Measurements from ENCODE around the gene MINDY4.

Gene MINDY4

DNA sequence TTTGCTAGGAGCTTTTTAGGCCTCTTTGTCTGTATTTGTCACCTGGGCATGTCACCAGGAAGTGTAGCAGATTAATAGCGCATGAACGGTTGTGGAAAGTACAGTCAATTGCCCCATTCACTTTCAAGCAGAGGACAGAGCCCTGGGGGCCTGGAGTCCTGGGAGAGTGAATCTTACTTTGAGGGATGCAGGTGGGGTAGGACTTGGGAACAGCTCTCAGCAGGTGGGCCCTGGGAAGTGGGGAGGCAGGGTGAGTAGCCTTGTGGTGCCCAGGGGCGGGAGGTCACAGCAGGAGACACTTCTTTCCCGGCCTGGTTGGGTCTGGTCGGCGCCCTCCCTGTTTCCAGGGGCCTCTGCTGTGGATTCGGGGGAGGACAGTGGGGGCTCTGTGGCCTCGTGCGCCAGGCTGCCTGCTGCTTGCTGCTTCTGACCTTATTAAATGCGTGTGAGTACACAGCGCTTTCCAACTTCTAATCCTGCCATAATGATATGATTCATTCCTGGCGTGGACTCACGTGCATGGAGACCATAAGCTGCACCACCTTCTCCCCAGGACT lies 88.8 kb downstream of the MINDY4 start:
- peak overlapping the region; percentile 58 for H4K91ac ChIP-seq (ENCODE audit: low read depth, low read length, poor library complexity)
- no CpG with 5 or more reads among the region's 13 CpGs for WGBS, 2 donors (ENCODE audit: extremely low coverage in 2 of 2, insufficient read length in 2 of 2, insufficient replicate concordance in 1 of 2)
- no peak overlapping the region for H2AK5ac ChIP-seq (ENCODE audit: low read depth, low read length)
- H3K36me3 ChIP-seq (replicated peaks in 1 of 2; ENCODE audit: control insufficient read depth in 2 of 2, insufficient read depth in 2 of 2, low read length in 2 of 2): peaks cover 0 to 2% of the 10 kb centered on the region in 2 donors
- no peak overlapping the region for H3K4me3 ChIP-seq (ENCODE audit: low read length in 2 of 2)
- no peak overlapping the region for H3K4me2 ChIP-seq (ENCODE audit: insufficient read depth, low read length, poor library complexity, severe bottlenecking)
- no peak overlapping the region for H3K27ac ChIP-seq (replicated peaks; ENCODE audit: low read length)
- H2AFZ ChIP-seq (ENCODE audit: low read length): no peak overlapping the region
- H4K8ac ChIP-seq (ENCODE audit: low read depth, low read length): no peak overlapping the region
- no peak overlapping the region for H3K4ac ChIP-seq (ENCODE audit: low read length)
- peaks cover 0 to 16% of the 10 kb centered on the region in 2 donors for H3K4me1 ChIP-seq (ENCODE audit: control insufficient read depth in 2 of 2, insufficient read depth in 1 of 2, low read depth in 1 of 2, low read length in 2 of 2)
- peak overlapping the region; percentile 0 for H2BK5ac ChIP-seq (ENCODE audit: low read length)
- no peak for DNase-seq (ENCODE audit: low spot score)
- H2BK12ac ChIP-seq (ENCODE audit: low read length): no peak overlapping the region
- no peaks in the 10 kb centered on the region for H3K9me3 ChIP-seq (replicated peaks in 1 of 2; ENCODE audit: control insufficient read depth in 2 of 2, insufficient read depth in 1 of 2, low read depth in 1 of 2, low read length in 2 of 2)
- no peaks in the 10 kb centered on the region for H3K79me1 ChIP-seq (ENCODE audit: low read depth, low read length)
- H2BK15ac ChIP-seq (ENCODE audit: low read length): peak overlapping the region; percentile 41
- H2BK120ac ChIP-seq (ENCODE audit: low read depth, low read length): no peak overlapping the region
- no peak overlapping the region for H3K9ac ChIP-seq (ENCODE audit: low read depth, low read length, poor library complexity)
- H3K18ac ChIP-seq (ENCODE audit: low read length): peak overlapping the region; percentile 72
- H3K27me3 ChIP-seq (ENCODE audit: control insufficient read depth in 3 of 3, insufficient read depth in 3 of 3, low read depth in 1 of 3, low read length in 3 of 3): no peaks in the 10 kb centered on the region
- H3K23ac ChIP-seq (ENCODE audit: low read depth, low read length, poor library complexity): peak overlapping the region; percentile 35
- no peak overlapping the region for H3K14ac ChIP-seq (ENCODE audit: low read length)

GRCh38 chr7:30861612-30862011 lies 90.4 kb downstream of the MINDY4 start:
- H3K27ac ChIP-seq (replicated peaks; ENCODE audit: low read length): no peak overlapping the region
- no peak overlapping the region for H3K4me3 ChIP-seq (ENCODE audit: low read length in 2 of 2)
- no peak overlapping the region for H2AK5ac ChIP-seq (ENCODE audit: low read depth, low read length)
- H4K91ac ChIP-seq (ENCODE audit: low read depth, low read length, poor library complexity): no peak overlapping the region
- no peak overlapping the region for H3K4ac ChIP-seq (ENCODE audit: low read length)
- WGBS, 2 donors (ENCODE audit: extremely low coverage in 2 of 2, insufficient read length in 2 of 2, insufficient replicate concordance in 1 of 2): no CpG with 5 or more reads among the region's 7 CpGs
- peaks cover 0 to 2% of the 10 kb centered on the region in 2 donors for H3K36me3 ChIP-seq (replicated peaks in 1 of 2; ENCODE audit: control insufficient read depth in 2 of 2, insufficient read depth in 2 of 2, low read length in 2 of 2)
- no peak overlapping the region for H2BK15ac ChIP-seq (ENCODE audit: low read length)
- no peaks in the 10 kb centered on the region for H3K9me3 ChIP-seq (replicated peaks in 1 of 2; ENCODE audit: control insufficient read depth in 2 of 2, insufficient read depth in 1 of 2, low read depth in 1 of 2, low read length in 2 of 2)
- no peak overlapping the region for H3K14ac ChIP-seq (ENCODE audit: low read length)
- H3K27me3 ChIP-seq (ENCODE audit: control insufficient read depth in 3 of 3, insufficient read depth in 3 of 3, low read depth in 1 of 3, low read length in 3 of 3): no peaks in the 10 kb centered on the region
- H4K8ac ChIP-seq (ENCODE audit: low read depth, low read length): no peak overlapping the region
- peak overlapping the region; percentile 25 for H3K18ac ChIP-seq (ENCODE audit: low read length)
- no peak overlapping the region for H2AFZ ChIP-seq (ENCODE audit: low read length)
- no peak overlapping the region for H3K9ac ChIP-seq (ENCODE audit: low read depth, low read length, poor library complexity)
- no peak overlapping the region for H2BK5ac ChIP-seq (ENCODE audit: low read length)
- H2BK120ac ChIP-seq (ENCODE audit: low read depth, low read length): no peak overlapping the region
- no peak overlapping the region for H2BK12ac ChIP-seq (ENCODE audit: low read length)
- no peak overlapping the region for H3K23ac ChIP-seq (ENCODE audit: low read depth, low read length, poor library complexity)
- no peaks in the 10 kb centered on the region for H3K79me1 ChIP-seq (ENCODE audit: low read depth, low read length)
- no peak overlapping the region for H3K4me2 ChIP-seq (ENCODE audit: insufficient read depth, low read length, poor library complexity, severe bottlenecking)
- no peak for DNase-seq (ENCODE audit: low spot score)
- H3K4me1 ChIP-seq (ENCODE audit: control insufficient read depth in 2 of 2, insufficient read depth in 1 of 2, low read depth in 1 of 2, low read length in 2 of 2): peaks cover 0 to 16% of the 10 kb centered on the region in 2 donors

GRCh38 chr7:30862995-30863705 lies 91.9 kb downstream of the MINDY4 start:
- Histone ChIP-seq H4K8ac (ENCODE audit: low read depth, low read length) (no peak overlapping the region), H2BK120ac (ENCODE audit: low read depth, low read length) (no peak overlapping the region), H3K4me3 (ENCODE audit: low read length in 2 of 2) (no peak overlapping the region), H2AK5ac (ENCODE audit: low read depth, low read length) (no peak overlapping the region), H2AFZ (ENCODE audit: low read length) (no peak overlapping the region), H3K36me3 (replicated peaks in 1 of 2; ENCODE audit: control insufficient read depth in 2 of 2, insufficient read depth in 2 of 2, low read length in 2 of 2) (peaks cover 0 to 2% of the 10 kb centered on the region in 2 donors), H2BK5ac (ENCODE audit: low read length) (no peak overlapping the region), H3K27me3 (ENCODE audit: control insufficient read depth in 3 of 3, insufficient read depth in 3 of 3, low read depth in 1 of 3, low read length in 3 of 3) (no peaks in the 10 kb centered on the region), H3K79me1 (ENCODE audit: low read depth, low read length) (no peaks in the 10 kb centered on the region), H3K23ac (ENCODE audit: low read depth, low read length, poor library complexity) (peak overlapping the region; percentile 25), H3K18ac (ENCODE audit: low read length) (no peak overlapping the region), H2BK15ac (ENCODE audit: low read length) (no peak overlapping the region), H4K91ac (ENCODE audit: low read depth, low read length, poor library complexity) (no peak overlapping the region), H3K27ac (replicated peaks; ENCODE audit: low read length) (no peak overlapping the region), H3K9ac (ENCODE audit: low read depth, low read length, poor library complexity) (peak overlapping the region; percentile 10), H3K4me2 (ENCODE audit: insufficient read depth, low read length, poor library complexity, severe bottlenecking) (no peak overlapping the region), H3K4ac (ENCODE audit: low read length) (no peak overlapping the region), H3K9me3 (replicated peaks in 1 of 2; ENCODE audit: control insufficient read depth in 2 of 2, insufficient read depth in 1 of 2, low read depth in 1 of 2, low read length in 2 of 2) (no peaks in the 10 kb centered on the region), H2BK12ac (ENCODE audit: low read length) (no peak overlapping the region), H3K14ac (ENCODE audit: low read length) (no peak overlapping the region), H3K4me1 (ENCODE audit: control insufficient read depth in 2 of 2, insufficient read depth in 1 of 2, low read depth in 1 of 2, low read length in 2 of 2) (peaks cover 0 to 16% of the 10 kb centered on the region in 2 donors)
- 100% methylated on average over 2 of the region's 9 CpGs; no CpG with 5 or more reads in 1 of the 2 donors for WGBS, 2 donors (ENCODE audit: extremely low coverage in 2 of 2, insufficient read length in 2 of 2, insufficient replicate concordance in 1 of 2)
- no peak for DNase-seq (ENCODE audit: low spot score)

DNA sequence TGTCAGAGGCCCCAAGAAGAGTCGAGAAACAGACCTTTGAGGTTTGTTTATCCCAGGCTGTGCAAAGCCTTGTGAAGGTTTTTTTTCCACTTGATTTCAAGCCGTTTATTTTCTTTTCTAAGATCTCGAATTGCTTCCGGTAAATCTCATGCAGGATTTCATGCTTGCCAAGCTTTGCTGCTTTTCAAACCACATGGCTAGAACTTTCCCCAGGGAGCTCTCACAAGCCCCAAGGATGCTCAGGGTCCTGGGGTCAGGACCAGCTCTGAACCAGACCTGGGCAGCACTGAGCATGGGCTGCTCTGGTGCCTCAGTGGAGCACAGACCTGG lies 92.5 kb downstream of the MINDY4 start:
- Histone ChIP-seq H2BK15ac (ENCODE audit: low read length) (no peak overlapping the region), H3K27ac (replicated peaks; ENCODE audit: low read length) (no peak overlapping the region), H2BK12ac (ENCODE audit: low read length) (no peak overlapping the region), H2BK5ac (ENCODE audit: low read length) (no peak overlapping the region), H3K9ac (ENCODE audit: low read depth, low read length, poor library complexity) (no peak overlapping the region), H3K4me2 (ENCODE audit: insufficient read depth, low read length, poor library complexity, severe bottlenecking) (no peak overlapping the region), H2AK5ac (ENCODE audit: low read depth, low read length) (no peak overlapping the region), H2AFZ (ENCODE audit: low read length) (no peak overlapping the region), H3K27me3 (ENCODE audit: control insufficient read depth in 3 of 3, insufficient read depth in 3 of 3, low read depth in 1 of 3, low read length in 3 of 3) (no peaks in the 10 kb centered on the region), H4K8ac (ENCODE audit: low read depth, low read length) (no peak overlapping the region), H3K79me1 (ENCODE audit: low read depth, low read length) (no peaks in the 10 kb centered on the region), H3K18ac (ENCODE audit: low read length) (peak overlapping the region; percentile 28), H3K9me3 (replicated peaks in 1 of 2; ENCODE audit: control insufficient read depth in 2 of 2, insufficient read depth in 1 of 2, low read depth in 1 of 2, low read length in 2 of 2) (no peaks in the 10 kb centered on the region), H4K91ac (ENCODE audit: low read depth, low read length, poor library complexity) (no peak overlapping the region), H3K4me1 (ENCODE audit: control insufficient read depth in 2 of 2, insufficient read depth in 1 of 2, low read depth in 1 of 2, low read length in 2 of 2) (peaks cover 0 to 16% of the 10 kb centered on the region in 2 donors), H3K14ac (ENCODE audit: low read length) (no peak overlapping the region), H3K36me3 (replicated peaks in 1 of 2; ENCODE audit: control insufficient read depth in 2 of 2, insufficient read depth in 2 of 2, low read length in 2 of 2) (peaks cover 0 to 2% of the 10 kb centered on the region in 2 donors), H2BK120ac (ENCODE audit: low read depth, low read length) (no peak overlapping the region), H3K23ac (ENCODE audit: low read depth, low read length, poor library complexity) (no peak overlapping the region), H3K4ac (ENCODE audit: low read length) (no peak overlapping the region), H3K4me3 (ENCODE audit: low read length in 2 of 2) (no peak overlapping the region)
- DNase-seq (ENCODE audit: low spot score): no peak
- WGBS, 2 donors (ENCODE audit: extremely low coverage in 2 of 2, insufficient read length in 2 of 2, insufficient replicate concordance in 1 of 2): no CpG with 5 or more reads among the region's 4 CpGs
